Brain pericyte (primary cell): Measurements from ENCODE around the gene FBRSL1.

Source experiments
- DNase-seq: peaks from one replicate; pipeline ENCODE4 v3.0.0-alpha.2; 2012; ENCODE audit warnings: low read depth, low spot score

Gene FBRSL1

GRCh38 chr12:132557291-132558015 lies 67.5 kb downstream of the FBRSL1 start:
- no peak for DNase-seq

DNA sequence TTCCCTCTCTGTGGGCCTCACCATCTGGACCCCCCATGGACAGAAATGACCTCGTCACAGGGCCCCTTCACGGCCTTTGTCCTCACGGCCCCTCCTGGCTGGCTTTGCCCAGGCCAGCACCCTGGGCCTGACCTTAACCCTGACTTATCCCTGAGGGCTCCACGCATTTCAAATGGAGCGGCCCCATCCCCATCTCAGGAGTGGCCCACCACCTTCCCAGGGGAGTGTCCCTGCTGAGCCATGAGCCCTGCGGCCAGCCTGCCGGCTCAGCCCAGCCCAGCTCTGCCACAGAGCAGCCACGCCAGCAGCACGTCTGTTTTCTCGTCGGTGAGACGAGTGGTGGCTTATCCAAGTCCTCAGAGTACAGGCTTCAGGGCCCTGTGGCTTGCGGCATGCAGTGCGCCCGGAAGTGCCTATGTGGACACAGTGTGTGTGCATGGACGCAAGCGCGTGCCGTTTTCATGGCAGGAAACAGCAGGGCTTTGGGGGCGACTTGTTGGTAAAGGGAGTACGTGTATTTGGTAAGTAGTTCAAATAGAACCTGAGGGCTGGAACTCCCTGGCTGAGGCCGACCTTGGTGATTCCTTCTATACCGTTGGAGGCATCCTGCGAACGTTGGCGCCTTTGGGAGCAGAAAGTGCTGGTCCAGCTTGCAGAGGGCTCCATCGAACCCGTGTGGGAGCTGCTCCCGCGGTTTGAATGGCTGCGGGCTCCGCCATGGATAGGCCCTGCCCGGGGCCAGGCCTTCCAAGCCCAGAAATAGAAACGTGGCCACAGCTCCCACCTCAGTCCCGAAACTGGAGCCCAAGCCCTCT lies 68.3 kb downstream of the FBRSL1 start:
- no peak for DNase-seq

DNA sequence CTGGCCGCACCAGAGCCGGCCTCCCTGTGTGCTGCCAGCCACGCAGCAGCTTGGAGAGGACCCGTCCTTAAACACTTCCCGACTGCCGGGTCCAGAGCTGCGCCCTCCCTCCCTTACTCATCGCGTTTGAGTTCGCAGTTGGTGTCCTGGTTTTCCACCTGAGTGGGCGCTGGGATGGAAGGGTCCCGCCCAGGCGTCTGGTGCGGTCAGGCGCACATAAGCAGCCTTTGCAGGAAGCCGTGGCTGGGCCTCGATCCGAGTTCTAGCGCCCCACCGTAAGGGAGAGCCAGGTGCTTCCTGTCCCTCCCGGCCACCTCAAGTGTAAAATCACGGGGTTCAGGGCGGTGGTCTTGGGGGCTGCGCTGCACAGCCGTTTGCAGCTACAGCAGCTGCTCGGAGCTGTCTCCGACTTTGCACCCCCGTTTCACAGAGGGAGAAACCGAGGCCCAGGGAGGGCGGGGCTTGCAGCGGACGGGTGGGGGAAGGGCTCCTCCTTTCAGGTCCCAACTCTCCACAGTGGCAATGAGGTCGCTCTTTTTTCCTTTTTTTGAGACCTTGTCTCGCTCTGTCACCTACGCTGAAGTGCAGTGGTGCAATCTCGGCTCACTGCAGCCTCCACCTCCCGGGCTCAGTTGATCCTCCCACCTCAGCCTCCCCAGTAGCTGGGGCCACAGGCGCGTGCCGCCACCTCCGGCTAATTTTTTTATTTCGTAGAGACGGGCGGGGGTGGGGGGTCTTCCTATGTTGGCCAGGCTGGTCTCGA lies 69.1 kb downstream of the FBRSL1 start:
- DNase-seq = no peak

GRCh38 chr12:132559652-132560363 lies 69.9 kb downstream of the FBRSL1 start:
- DNase-seq = no peak

DNA sequence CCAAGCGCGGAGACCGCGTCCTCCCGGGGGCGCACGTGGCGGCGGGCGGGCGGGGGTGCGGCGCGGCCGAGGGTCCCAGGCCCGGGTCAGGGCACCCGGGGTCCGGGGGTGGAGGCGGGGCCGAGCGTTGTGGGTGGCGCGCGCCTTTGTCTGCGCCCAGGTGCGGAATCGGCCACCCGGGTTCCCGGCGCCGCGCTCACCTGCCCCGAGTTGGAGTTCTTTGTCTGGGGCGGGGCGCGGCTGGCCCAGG lies 70.3 kb downstream of the FBRSL1 start:
- DNase-seq = no peak

GRCh38 chr12:132560614-132561426 lies 70.9 kb downstream of the FBRSL1 start:
- no peak for DNase-seq
